Measurements from ENCODE around the gene CCT3. TPM values are rescaled to one million over a fixed set of nuclear protein-coding genes. Genes with fewer than 3 reads are reported as not detected.

Gene CCT3
- total RNA-seq, 4 donors from 2014 or later, result 113 to 175 (median 137) TPM

GRCh38 chr1:156385534-156386031 lies 47.5 kb upstream of the CCT3 start:
- H3K27ac ChIP-seq, result no peak overlapping the region
- H3K4me1 ChIP-seq, result peaks cover 0 to 18% (median 2%) of the 10 kb centered on the region in 4 donors
- H3K4me3 ChIP-seq, result no peak overlapping the region
- DNase-seq (ENCODE audit: low spot score in 2 of 2), result peak; percentile 17 to 69
- H3K36me3 ChIP-seq, result no peaks in the 10 kb centered on the region
- no peaks in the 10 kb centered on the region for H3K9me3 ChIP-seq
- WGBS, 2 donors, result 10 to 22% methylated on average over 9 of the region's 9 CpGs
- peaks cover 0 to 24% of the 10 kb centered on the region in 2 donors for H3K27me3 ChIP-seq
- TF ChIP-seq EP300 (IDR thresholded peaks at IDR 0.05) (no peak), CTCF (IDR thresholded peaks at IDR 0.05) (peak; percentile 74 to 97 (median 94))

- 90 to 96% methylated on average over 5 of the region's 5 CpGs for WGBS, 2 donors
- TF ChIP-seq EP300 (IDR thresholded peaks at IDR 0.05) (no peak), CTCF (IDR thresholded peaks at IDR 0.05) (no peak), POLR2A (IDR thresholded peaks at IDR 0.05) (no peak)
- peaks cover 0 to 19% of the 10 kb centered on the region in 2 donors for H3K27me3 ChIP-seq
Measured at GRCh38 chr1:156384658-156385057, 46.6 kb upstream of the CCT3 start.

GRCh38 chr1:156384007-156384406 lies 45.9 kb upstream of the CCT3 start:
- H3K27ac ChIP-seq, result no peak overlapping the region
- no peaks in the 10 kb centered on the region for H3K9me3 ChIP-seq
- peaks cover 0 to 15% of the 10 kb centered on the region in 2 donors for H3K27me3 ChIP-seq
- peaks cover 0 to 14% (median 2%) of the 10 kb centered on the region in 4 donors for H3K4me1 ChIP-seq
- no peaks in the 10 kb centered on the region for H3K36me3 ChIP-seq
- no peak for DNase-seq (ENCODE audit: low spot score in 2 of 2)
- TF ChIP-seq POLR2A (IDR thresholded peaks at IDR 0.05) (no peak), EP300 (IDR thresholded peaks at IDR 0.05) (no peak), CTCF (IDR thresholded peaks at IDR 0.05) (no peak)
- 48 to 67% methylated on average over 3 of the region's 3 CpGs for WGBS, 2 donors
- H3K4me3 ChIP-seq, result no peak overlapping the region

More at GRCh38 chr1:156384658-156385057, 46.6 kb upstream of the CCT3 start:
- no peak for DNase-seq (ENCODE audit: low spot score in 2 of 2)
- H3K27ac ChIP-seq, result no peak overlapping the region
- H3K4me1 ChIP-seq, result peaks cover 0 to 18% (median 2%) of the 10 kb centered on the region in 4 donors
- H3K36me3 ChIP-seq, result no peaks in the 10 kb centered on the region
- no peak overlapping the region for H3K4me3 ChIP-seq
- no peaks in the 10 kb centered on the region for H3K9me3 ChIP-seq

- Histone ChIP-seq H3K36me3 (no peaks in the 10 kb centered on the region), H3K4me1 (peaks cover 0 to 6% (median under 1%) of the 10 kb centered on the region in 4 donors), H3K4me3 (no peak overlapping the region), H3K27ac (no peak overlapping the region), H3K9me3 (no peaks in the 10 kb centered on the region), H3K27me3 (peaks cover 0 to 7% of the 10 kb centered on the region in 2 donors)
- DNase-seq (ENCODE audit: low spot score in 2 of 2), result peak in 1 of 2 donors; percentile 47
- no peak for TF ChIP-seq EP300 (IDR thresholded peaks at IDR 0.05)
- peak; percentile 67 to 78 (median 72) for TF ChIP-seq CTCF (IDR thresholded peaks at IDR 0.05)
- no peak for TF ChIP-seq POLR2A (IDR thresholded peaks at IDR 0.05)
- 40 to 49% methylated on average over 9 of the region's 9 CpGs for WGBS, 2 donors
Measured at GRCh38 chr1:156383023-156383422, 44.9 kb upstream of the CCT3 start.

GRCh38 chr1:156382561-156382960 lies 44.5 kb upstream of the CCT3 start:
- WGBS, 2 donors, result 40 to 71% methylated on average over 6 to 7 of the region's 7 CpGs
- no peaks in the 10 kb centered on the region for H3K36me3 ChIP-seq
- DNase-seq (ENCODE audit: low spot score in 2 of 2), result no peak
- peaks cover 0 to 3% (median 0%) of the 10 kb centered on the region in 4 donors for H3K4me1 ChIP-seq
- no peak overlapping the region for H3K4me3 ChIP-seq
- TF ChIP-seq CTCF (IDR thresholded peaks at IDR 0.05) (no peak), EP300 (IDR thresholded peaks at IDR 0.05) (no peak)
- H3K27ac ChIP-seq, result no peak overlapping the region
- H3K9me3 ChIP-seq, result no peaks in the 10 kb centered on the region
- peaks cover 0 to 2% of the 10 kb centered on the region in 2 donors for H3K27me3 ChIP-seq

Data from tibial nerve (tissue), 4 donors.